ENCODE data around the gene POU5F2. TPM values are rescaled to one million over a fixed set of nuclear protein-coding genes. Genes with fewer than 3 reads are reported as not detected.

POU5F2 gene
- total and polyA plus RNA-seq, 10 donors = under 0.01 to 11.7 (median 4.2) TPM

GRCh38 chr5:93721511-93721910 lies 19.9 kb downstream of the POU5F2 start:
- WGBS, 5 donors = 35 to 58% (median 48%) methylated on average over 1 of the region's 1 CpG
- intact Hi-C loops (cut with DNase I; ENCODE audit: low total_unique reads) = no loop called here
- Histone ChIP-seq H3K4me3 (no peak overlapping the region), H3K36me3 (no peaks in the 10 kb centered on the region), H3K27ac (no peak overlapping the region), H3K27me3 (replicated peaks in 1 of 7) (no peaks in the 10 kb centered on the region), H3K4me1 (peaks cover 0 to 2% (median 0%) of the 10 kb centered on the region in 6 donors), H3K9me3 (no peaks in the 10 kb centered on the region)
- TF ChIP-seq CTCF (IDR thresholded peaks at IDR 0.05 in 8 of 11, conservative IDR thresholded peaks at IDR 0.05 in 3 of 11) = no peak
- no peak for TF ChIP-seq POLR2A (IDR thresholded peaks at IDR 0.05)
- TF ChIP-seq POLR2AphosphoS5 (IDR thresholded peaks at IDR 0.05) = no peak
- DNase-seq = no peak

- Histone ChIP-seq H3K4me1 (peaks cover 0 to 2% (median 0%) of the 10 kb centered on the region in 6 donors), H3K27me3 (replicated peaks in 1 of 7) (no peaks in the 10 kb centered on the region), H3K27ac (no peak overlapping the region), H3K4me3 (no peak overlapping the region), H3K36me3 (no peaks in the 10 kb centered on the region), H3K9me3 (no peaks in the 10 kb centered on the region)
- 62 to 71% (median 66%) methylated on average over 3 of the region's 3 CpGs for WGBS, 5 donors
- TF ChIP-seq POLR2AphosphoS5 (IDR thresholded peaks at IDR 0.05) (no peak), CTCF (IDR thresholded peaks at IDR 0.05 in 8 of 11, conservative IDR thresholded peaks at IDR 0.05 in 3 of 11) (no peak), POLR2A (IDR thresholded peaks at IDR 0.05) (no peak)
- intact Hi-C loops (cut with DNase I; ENCODE audit: low total_unique reads) = no loop called here
- no peak for DNase-seq
Observed at GRCh38 chr5:93721071-93721470, 20.3 kb downstream of the POU5F2 start.

GRCh38 chr5:93717162-93717561 lies 24.2 kb downstream of the POU5F2 start:
- intact Hi-C loops (cut with DNase I; ENCODE audit: low total_unique reads) = no loop called here
- Histone ChIP-seq H3K4me1 (peaks cover 0 to 2% (median 0%) of the 10 kb centered on the region in 6 donors), H3K4me3 (no peak overlapping the region), H3K27me3 (replicated peaks in 1 of 7) (no peaks in the 10 kb centered on the region), H3K9me3 (peaks cover 0 to 4% (median 0%) of the 10 kb centered on the region in 8 donors), H3K27ac (no peak overlapping the region), H3K36me3 (no peaks in the 10 kb centered on the region)
- no peak for TF ChIP-seq POLR2AphosphoS5 (IDR thresholded peaks at IDR 0.05)
- TF ChIP-seq POLR2A (IDR thresholded peaks at IDR 0.05) = no peak
- no peak for TF ChIP-seq CTCF (IDR thresholded peaks at IDR 0.05 in 8 of 11, conservative IDR thresholded peaks at IDR 0.05 in 3 of 11)
- WGBS, 5 donors = 51 to 66% (median 58%) methylated on average over 4 of the region's 4 CpGs
- no peak for DNase-seq

- Histone ChIP-seq H3K4me3 (no peak overlapping the region), H3K27me3 (replicated peaks in 1 of 7) (no peaks in the 10 kb centered on the region), H3K36me3 (no peaks in the 10 kb centered on the region), H3K4me1 (peaks cover 0 to 2% (median 0%) of the 10 kb centered on the region in 6 donors), H3K27ac (no peak overlapping the region), H3K9me3 (peaks cover 0 to 4% (median 0%) of the 10 kb centered on the region in 8 donors)
- DNase-seq = no peak
- intact Hi-C loops (cut with DNase I; ENCODE audit: low total_unique reads) = no loop called here
- TF ChIP-seq CTCF (IDR thresholded peaks at IDR 0.05 in 8 of 11, conservative IDR thresholded peaks at IDR 0.05 in 3 of 11) = no peak
- no peak for TF ChIP-seq POLR2AphosphoS5 (IDR thresholded peaks at IDR 0.05)
- TF ChIP-seq POLR2A (IDR thresholded peaks at IDR 0.05) = no peak
Observed at GRCh38 chr5:93716453-93716852, 24.9 kb downstream of the POU5F2 start.

Measured in spleen (tissue), 11 donors.